GM12865 (cell line): Measurements from ENCODE around the gene IBA57.

Source experiments
- DNase-seq: peaks from one replicate; pipeline ENCODE4 v3.0.0; 2010; ENCODE audit warnings: low read depth
- H3K4me3 ChIP-seq: 2 replicates; pipeline ENCODE4 v1.5.1; 2011; ENCODE audit warnings: mild to moderate bottlenecking, low read depth, low read length, control low read depth
- CTCF ChIP-seq: IDR thresholded peaks from 2 replicates; pipeline ENCODE4 v1.5.1; 2011; ENCODE audit warnings: low read length, control low read depth, low read depth, inconsistent platforms; ENCODE audit not compliant: insufficient read depth; ENCODE audit errors: missing control alignments

The IBA57 gene

GRCh38 chr1:228204958-228205357 is 39.4 kb downstream of the IBA57 start:
- H3K4me3 ChIP-seq: no peak overlapping the region
- TF ChIP-seq CTCF: no peak
- no peak for DNase-seq

- DNase-seq: no peak
- H3K4me3 ChIP-seq: no peak overlapping the region
- TF ChIP-seq CTCF: no peak
Measured at GRCh38 chr1:228205526-228206436, 40.2 kb downstream of the IBA57 start.

GRCh38 chr1:228206582-228207351 is 41.2 kb downstream of the IBA57 start:
- H3K4me3 ChIP-seq: no peak overlapping the region
- no peak for DNase-seq
- TF ChIP-seq CTCF: no peak

GRCh38 chr1:228207381-228207810 is 41.8 kb downstream of the IBA57 start:
- no peak overlapping the region for H3K4me3 ChIP-seq
- no peak for DNase-seq
- no peak for TF ChIP-seq CTCF

GRCh38 chr1:228207851-228208821 is 42.5 kb downstream of the IBA57 start, which contains the start of gene OBSCN:
Gene OBSCN (plus strand): TSS chr1:228208044. CDS start chr1:228211784, 3,740 bp downstream.
- no peak for TF ChIP-seq CTCF
- DNase-seq: no peak
- no peak within 1 kb of the TSS for H3K4me3 ChIP-seq
